Measurements from ENCODE around the gene PTH. TPM values are rescaled to one million over a fixed set of nuclear protein-coding genes. Genes with fewer than 3 reads are reported as not detected.

The PTH gene
- total RNA-seq, 1 experiment from 2014 or later = not detected

- Histone ChIP-seq H3K27me3 (ENCODE audit: insufficient read depth, low read length) (no peaks in the 10 kb centered on the region), H3K4me2 (ENCODE audit: low read length) (no peak overlapping the region), H3K36me3 (ENCODE audit: control insufficient read depth in 1 of 2, insufficient read depth in 2 of 2, low read length in 2 of 2) (no peaks in the 10 kb centered on the region), H4K20me1 (ENCODE audit: insufficient read depth) (no peaks in the 10 kb centered on the region), H3K27ac (ENCODE audit: low read depth, low read length) (no peak overlapping the region), H3K79me2 (ENCODE audit: insufficient read depth, low read length) (no peaks in the 10 kb centered on the region), H3K9me2 (ENCODE audit: insufficient read depth) (no peaks in the 10 kb centered on the region), H3K4me3 (replicated peaks in 1 of 2; ENCODE audit: low read depth in 1 of 2, low read length in 2 of 2) (no peak overlapping the region), H2AFZ (ENCODE audit: low read depth, low read length, poor library complexity, severe bottlenecking) (no peak overlapping the region), H3K4me1 (ENCODE audit: control insufficient read depth in 1 of 2, insufficient read depth in 2 of 2, low read length in 2 of 2) (no peaks in the 10 kb centered on the region; a peak in 1 of 4 replicates), H3K9me3 (ENCODE audit: control insufficient read depth in 1 of 2, insufficient read depth in 1 of 2, low read depth in 1 of 2, low read length in 2 of 2) (no peaks in the 10 kb centered on the region), H3K9ac (ENCODE audit: low read length) (no peak overlapping the region)
- intact Hi-C loops (cut with micrococcal nuclease) = no loop called here
- DNase-seq (ENCODE audit: low read depth, low spot score) = no peak
- ChIA-PET POLR2A (no interaction called here), CTCF (no interaction called here), RAD21 (ENCODE audit: low non-redundant PET in 1 of 2, low total read pairs in 2 of 2, uncharacterized antibody in 2 of 2, unreplicated experiment in 2 of 2) (no interaction called here)
- TF ChIP-seq SIN3A (IDR thresholded peaks at IDR 0.05; ENCODE audit: low read depth) (no peak), ELF1 (IDR thresholded peaks at IDR 0.05; ENCODE audit: borderline replicate concordance, low read depth) (no peak), FOSL1 (IDR thresholded peaks at IDR 0.05; ENCODE audit: low read depth) (no peak), ZFX (IDR thresholded peaks at IDR 0.05) (no peak), RAD21 (IDR thresholded peaks at IDR 0.05; ENCODE audit: low read depth) (no peak), SP1 (IDR thresholded peaks at IDR 0.05; ENCODE audit: low read depth) (no peak), SRF (IDR thresholded peaks at IDR 0.05; ENCODE audit: low read depth) (no peak), EZH2phosphoT487 (IDR thresholded peaks at IDR 0.05; ENCODE audit: borderline replicate concordance) (no peak), CTCF (IDR thresholded peaks at IDR 0.05 in 2 of 3, conservative IDR thresholded peaks at IDR 0.05 in 1 of 3; ENCODE audit: borderline replicate concordance in 1 of 3, insufficient read depth in 1 of 3, low read depth in 2 of 3, low read length in 2 of 3) (no peak), POLR2A (IDR thresholded peaks at IDR 0.05; ENCODE audit: borderline replicate concordance, extremely low read depth, insufficient read depth, insufficient read length) (no peak)
- ATAC-seq = peak; percentile 67; the same call in 1 of the 2 replicates
- no TSS peak for BruUV-seq (replicated peaks)
These were observed 15.6 kb downstream of the PTH start for GRCh38 chr11:13480198-13480597.

GRCh38 chr11:13479688-13480087 lies 16.1 kb downstream of the PTH start:
- Histone ChIP-seq H3K4me1 (ENCODE audit: control insufficient read depth in 1 of 2, insufficient read depth in 2 of 2, low read length in 2 of 2) (no peaks in the 10 kb centered on the region; a peak in 1 of 4 replicates), H3K9me2 (ENCODE audit: insufficient read depth) (no peaks in the 10 kb centered on the region; the same call in 1 of the 2 replicates), H3K36me3 (ENCODE audit: control insufficient read depth in 1 of 2, insufficient read depth in 2 of 2, low read length in 2 of 2) (no peaks in the 10 kb centered on the region), H3K4me3 (replicated peaks in 1 of 2; ENCODE audit: low read depth in 1 of 2, low read length in 2 of 2) (no peak overlapping the region), H3K9me3 (ENCODE audit: control insufficient read depth in 1 of 2, insufficient read depth in 1 of 2, low read depth in 1 of 2, low read length in 2 of 2) (no peaks in the 10 kb centered on the region), H3K27me3 (ENCODE audit: insufficient read depth, low read length) (no peaks in the 10 kb centered on the region), H2AFZ (ENCODE audit: low read depth, low read length, poor library complexity, severe bottlenecking) (no peak overlapping the region), H3K9ac (ENCODE audit: low read length) (no peak overlapping the region), H3K79me2 (ENCODE audit: insufficient read depth, low read length) (no peaks in the 10 kb centered on the region), H3K4me2 (ENCODE audit: low read length) (no peak overlapping the region), H4K20me1 (ENCODE audit: insufficient read depth) (no peaks in the 10 kb centered on the region), H3K27ac (ENCODE audit: low read depth, low read length) (no peak overlapping the region)
- ChIA-PET RAD21 (ENCODE audit: low non-redundant PET in 1 of 2, low total read pairs in 2 of 2, uncharacterized antibody in 2 of 2, unreplicated experiment in 2 of 2) (no interaction called here), POLR2A (no interaction called here), CTCF (no interaction called here)
- TF ChIP-seq CTCF (IDR thresholded peaks at IDR 0.05 in 2 of 3, conservative IDR thresholded peaks at IDR 0.05 in 1 of 3; ENCODE audit: borderline replicate concordance in 1 of 3, insufficient read depth in 1 of 3, low read depth in 2 of 3, low read length in 2 of 3) (no peak), EZH2 (IDR thresholded peaks at IDR 0.05) (no peak), CBX3 (IDR thresholded peaks at IDR 0.05; ENCODE audit: low read depth) (no peak), ELF1 (IDR thresholded peaks at IDR 0.05; ENCODE audit: borderline replicate concordance, low read depth) (no peak), ATF3 (IDR thresholded peaks at IDR 0.05) (no peak), POLR2AphosphoS5 (IDR thresholded peaks at IDR 0.05; ENCODE audit: low read depth, low read length) (no peak), TCF7L2 (IDR thresholded peaks at IDR 0.05; ENCODE audit: borderline replicate concordance, extremely low read depth, insufficient read depth, insufficient read length) (no peak), SRF (IDR thresholded peaks at IDR 0.05; ENCODE audit: low read depth) (no peak), FOSL1 (IDR thresholded peaks at IDR 0.05; ENCODE audit: low read depth) (no peak), ZFX (IDR thresholded peaks at IDR 0.05) (no peak), SIN3A (IDR thresholded peaks at IDR 0.05; ENCODE audit: low read depth) (no peak), SP1 (IDR thresholded peaks at IDR 0.05; ENCODE audit: low read depth) (no peak), EGR1 (IDR thresholded peaks at IDR 0.05; ENCODE audit: low read depth) (no peak), ZNF274 (IDR thresholded peaks at IDR 0.05; ENCODE audit: low read depth, low read length) (no peak), CEBPB (IDR thresholded peaks at IDR 0.05; ENCODE audit: low read depth) (no peak)
- intact Hi-C loops (cut with micrococcal nuclease) = no loop called here
- no peak for ATAC-seq
- no TSS peak for BruUV-seq (replicated peaks)
- no peak for DNase-seq (ENCODE audit: low read depth, low spot score)

Measured in HCT116 (cell line).